GM21786 (cell line): ENCODE results near the gene CNOT3.
"Not testable (repeated sequence)": the region's sequence is repeated elsewhere in the genome, so short reads cannot be mapped to it uniquely, and the experiment has no call there.

ENCODE experiments used
- ATAC-seq: cut with Tn5 transposase; IDR thresholded peaks from one replicate; pipeline ENCODE4 v1.9.1; 2021; ENCODE audit not compliant: unreplicated experiment

Gene CNOT3

DNA sequence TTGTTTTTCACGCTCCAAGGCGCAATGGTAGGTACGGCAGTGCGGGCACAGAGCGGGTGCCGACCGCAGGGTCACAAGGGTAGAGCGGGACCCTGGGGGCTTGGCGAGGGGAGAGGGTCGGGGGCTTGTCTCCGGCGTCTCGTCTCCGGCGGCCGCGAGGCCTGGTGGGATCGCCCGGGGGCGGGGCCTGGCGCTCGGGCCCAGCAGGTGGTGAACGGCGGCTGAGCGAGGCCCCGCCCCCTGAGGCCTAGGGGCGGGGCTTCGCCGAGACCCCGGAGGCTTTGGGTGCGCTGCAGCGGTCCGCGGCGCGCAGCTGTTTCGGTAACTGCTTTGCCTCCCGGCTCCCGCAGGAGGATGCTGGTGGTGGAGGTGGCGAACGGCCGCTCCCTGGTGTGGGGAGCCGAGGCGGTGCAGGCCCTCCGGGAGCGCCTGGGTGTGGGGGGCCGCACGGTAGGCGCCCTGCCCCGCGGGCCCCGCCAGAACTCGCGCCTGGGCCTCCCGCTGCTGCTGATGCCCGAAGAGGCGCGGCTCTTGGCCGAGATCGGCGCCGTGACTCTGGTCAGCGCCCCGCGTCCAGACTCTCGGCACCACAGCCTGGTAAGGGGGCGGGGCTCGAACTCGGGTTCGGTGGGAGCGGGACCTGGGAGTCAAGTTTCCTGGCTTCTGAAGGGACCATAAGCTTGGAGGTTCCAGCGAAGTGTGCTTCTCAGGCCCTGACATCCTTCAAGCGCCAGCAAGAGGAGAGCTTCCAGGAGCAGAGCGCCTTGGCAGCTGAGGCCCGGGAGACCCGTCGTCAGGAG, 53.6 kb downstream of the CNOT3 start, which contains the start of gene TSEN34:
Gene TSEN34 (plus strand): TSS at position 298 of the 800 bp plus-strand sequence. CDS start 57 bp downstream, at position 355.
- ATAC-seq = peak; percentile 14

GRCh38 chr19:54191811-54192453, 54.4 kb downstream of the CNOT3 start:
- no peak for ATAC-seq

DNA sequence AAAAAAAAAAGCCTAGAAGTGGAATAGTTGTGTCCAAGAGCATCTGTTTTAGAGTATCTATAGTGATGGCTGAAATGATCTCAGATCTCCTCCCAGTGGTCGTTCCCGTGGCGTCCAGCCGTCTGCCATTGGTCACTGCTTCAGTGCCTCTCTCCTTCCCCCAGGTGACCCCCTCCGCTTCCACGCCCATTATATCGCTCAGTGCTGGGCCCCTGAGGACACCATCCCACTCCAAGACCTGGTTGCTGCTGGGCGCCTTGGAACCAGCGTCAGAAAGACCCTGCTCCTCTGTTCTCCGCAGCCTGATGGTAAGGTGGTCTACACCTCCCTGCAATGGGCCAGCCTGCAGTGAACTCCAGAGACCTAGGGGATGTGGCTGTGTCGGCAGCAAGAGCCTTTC, 55.4 kb downstream of the CNOT3 start:
- no peak for ATAC-seq

GRCh38 chr19:54194463-54194862, 56.9 kb downstream of the CNOT3 start:
- ATAC-seq = not testable (repeated sequence)

GRCh38 chr19:54196536-54196935, 59.0 kb downstream of the CNOT3 start:
- ATAC-seq = no peak

DNA sequence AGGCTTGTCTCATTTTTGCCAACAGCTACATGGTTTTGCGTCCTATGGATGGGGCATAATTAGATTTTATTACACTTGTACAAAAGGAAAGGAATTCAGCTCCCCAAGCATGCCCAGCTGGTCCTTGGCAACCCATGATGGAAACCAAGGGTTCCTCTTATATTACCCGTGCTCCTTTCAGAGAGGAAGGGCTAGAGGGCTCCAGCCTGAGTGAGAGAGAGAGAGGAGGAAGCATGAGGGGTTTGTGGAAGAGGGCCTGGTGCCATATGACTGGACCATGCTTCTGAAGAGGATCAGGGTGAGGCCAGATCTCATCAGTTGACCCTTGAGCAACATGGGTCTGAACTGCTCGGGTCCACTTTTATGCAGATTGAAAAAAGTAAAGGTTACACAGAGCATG, 59.6 kb downstream of the CNOT3 start:
- no peak for ATAC-seq

DNA sequence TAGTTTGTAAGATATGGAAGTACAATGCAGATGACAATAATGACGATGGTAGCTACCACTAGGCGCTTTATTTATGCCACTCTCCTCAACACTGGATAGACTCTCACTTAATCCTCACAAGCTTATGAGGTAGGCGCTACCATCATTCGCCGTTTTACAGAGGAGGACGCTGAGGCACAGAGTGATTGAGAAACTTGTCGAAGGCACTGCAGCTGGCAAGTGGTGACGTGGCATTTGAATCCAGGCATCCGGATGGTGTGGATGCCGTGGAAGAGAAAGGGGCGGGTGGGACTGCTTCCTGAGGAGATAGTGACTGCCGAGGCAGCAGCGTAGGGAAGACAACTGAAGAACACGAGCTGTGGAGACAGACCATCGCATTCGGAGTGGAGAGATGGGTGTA, 61.8 kb downstream of the CNOT3 start:
- ATAC-seq = no peak

DNA sequence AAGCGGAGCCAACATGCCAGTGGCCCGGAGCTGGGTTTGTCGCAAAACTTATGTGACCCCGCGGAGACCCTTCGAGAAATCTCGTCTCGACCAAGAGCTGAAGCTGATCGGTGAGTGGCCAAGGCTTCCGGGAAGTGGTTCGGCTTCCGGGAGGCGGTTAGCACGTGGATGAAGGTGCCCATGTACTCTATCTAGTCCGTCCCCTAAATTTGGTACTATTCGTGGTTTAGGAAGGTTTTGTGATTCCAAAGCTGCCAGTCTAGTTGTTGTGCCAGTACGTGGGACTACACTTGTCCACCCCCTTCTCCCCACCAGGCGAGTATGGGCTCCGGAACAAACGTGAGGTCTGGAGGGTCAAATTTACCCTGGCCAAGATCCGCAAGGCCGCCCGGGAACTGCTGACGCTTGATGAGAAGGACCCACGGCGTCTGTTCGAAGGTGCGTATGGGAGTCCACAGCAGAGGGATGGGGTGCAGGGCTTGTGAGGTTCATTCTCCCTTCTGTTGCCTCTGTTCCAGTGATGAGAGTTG, 63.7 kb downstream of the CNOT3 start:
- ATAC-seq = no peak

- no peak for ATAC-seq
These were observed 64.4 kb downstream of the CNOT3 start for GRCh38 chr19:54201980-54202379.

- no peak for ATAC-seq
These were observed 65.6 kb downstream of the CNOT3 start for GRCh38 chr19:54203151-54203611.

DNA sequence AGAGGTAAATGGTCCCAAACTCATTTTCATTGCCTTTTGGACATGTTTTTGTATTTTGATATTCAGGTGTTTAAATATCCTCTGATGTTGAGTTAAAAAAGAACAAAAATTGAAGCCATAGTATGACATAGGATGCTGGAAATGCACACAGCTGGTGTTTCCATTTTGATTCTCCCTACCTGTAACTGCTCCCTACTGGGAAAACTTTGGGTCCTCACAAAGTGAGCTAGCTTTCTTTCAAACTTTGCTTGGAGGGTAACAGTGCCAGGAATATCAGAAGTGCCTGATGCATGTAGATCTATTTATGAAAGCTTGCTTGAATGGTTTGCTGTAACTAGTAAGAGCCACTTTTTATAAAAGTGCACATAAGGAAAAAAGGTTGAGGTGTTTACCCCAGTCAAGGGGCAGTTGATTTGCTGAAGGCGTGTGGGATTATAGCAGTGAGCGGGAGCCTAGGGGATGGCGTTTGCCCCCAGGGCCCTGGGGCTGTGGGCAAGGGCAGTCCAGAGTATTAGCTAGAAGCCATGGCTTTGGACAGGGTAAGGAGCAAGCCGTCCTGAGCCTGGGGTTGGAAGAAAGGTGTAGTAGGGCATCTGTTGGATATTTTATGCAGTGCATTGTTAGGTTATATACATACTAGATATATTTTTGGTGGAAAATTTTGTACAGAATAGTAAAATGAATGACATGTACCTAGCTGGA, 67.4 kb downstream of the CNOT3 start:
- ATAC-seq = no peak
